ENCODE data around the gene CDYL.

DNA sequence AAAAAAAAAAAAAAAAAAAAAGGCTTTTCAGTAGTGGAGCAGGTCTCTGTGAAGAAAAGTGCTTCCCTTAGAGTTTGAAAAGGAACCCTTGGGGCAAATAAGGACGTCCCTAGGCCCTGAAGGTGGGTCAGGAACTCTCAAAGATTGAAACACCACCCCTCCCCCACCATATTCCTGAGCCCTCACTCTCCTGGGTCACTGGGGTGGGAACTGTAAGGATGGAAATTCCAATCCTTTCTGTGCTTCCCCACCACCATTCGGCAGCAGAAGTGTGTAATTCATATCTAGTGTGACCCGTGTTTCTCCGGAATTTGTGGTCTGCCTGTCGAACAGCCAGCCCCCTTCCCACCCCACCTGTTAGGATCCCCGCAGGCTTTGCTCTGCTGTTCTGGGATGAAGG is 12.3 kb downstream of the CDYL start:
- TF ChIP-seq, protein P1, sequence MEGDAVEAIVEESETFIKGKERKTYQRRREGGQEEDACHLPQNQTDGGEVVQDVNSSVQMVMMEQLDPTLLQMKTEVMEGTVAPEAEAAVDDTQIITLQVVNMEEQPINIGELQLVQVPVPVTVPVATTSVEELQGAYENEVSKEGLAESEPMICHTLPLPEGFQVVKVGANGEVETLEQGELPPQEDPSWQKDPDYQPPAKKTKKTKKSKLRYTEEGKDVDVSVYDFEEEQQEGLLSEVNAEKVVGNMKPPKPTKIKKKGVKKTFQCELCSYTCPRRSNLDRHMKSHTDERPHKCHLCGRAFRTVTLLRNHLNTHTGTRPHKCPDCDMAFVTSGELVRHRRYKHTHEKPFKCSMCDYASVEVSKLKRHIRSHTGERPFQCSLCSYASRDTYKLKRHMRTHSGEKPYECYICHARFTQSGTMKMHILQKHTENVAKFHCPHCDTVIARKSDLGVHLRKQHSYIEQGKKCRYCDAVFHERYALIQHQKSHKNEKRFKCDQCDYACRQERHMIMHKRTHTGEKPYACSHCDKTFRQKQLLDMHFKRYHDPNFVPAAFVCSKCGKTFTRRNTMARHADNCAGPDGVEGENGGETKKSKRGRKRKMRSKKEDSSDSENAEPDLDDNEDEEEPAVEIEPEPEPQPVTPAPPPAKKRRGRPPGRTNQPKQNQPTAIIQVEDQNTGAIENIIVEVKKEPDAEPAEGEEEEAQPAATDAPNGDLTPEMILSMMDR (conservative IDR thresholded peaks at IDR 0.05; ENCODE audit: low read depth, low read length), result no peak
- no peak for TF ChIP-seq EZH2 (IDR thresholded peaks at IDR 0.05; ENCODE audit: low read length, unreplicated experiment)

Measured in PC-3 (cell line).